ENCODE measurements around the gene FYN.

FYN gene

GRCh38 chr6:111781041-111781708 is 92.1 kb downstream of the FYN start (continued):
- TF ChIP-seq ZNF704 (tag by site-specific recombination; IDR thresholded peaks at IDR 0.05) (no peak), ZBTB6 (tag by site-specific recombination; IDR thresholded peaks at IDR 0.05) (no peak), PRDM10 (tag by site-specific recombination; IDR thresholded peaks at IDR 0.05) (peak; percentile 90), ZSCAN16 (tag by site-specific recombination; IDR thresholded peaks at IDR 0.05) (no peak), ZNF785 (tag by site-specific recombination; IDR thresholded peaks at IDR 0.05) (no peak), PRDM2 (tag by site-specific recombination; IDR thresholded peaks at IDR 0.05; ENCODE audit: borderline replicate concordance) (no peak), KLF10 (tag by site-specific recombination; IDR thresholded peaks at IDR 0.05) (no peak), ZNF692 (tag by site-specific recombination; IDR thresholded peaks at IDR 0.05) (0 out of 2 replicates have a peak, but pooled peaks have one; percentile 16)

GRCh38 chr6:111780393-111780792 is 92.9 kb downstream of the FYN start:
- ChIA-PET POLR2A (no interaction called here), CTCF (interaction anchor here (0.6 to 1.5 kb wide), 4 partner anchors 12 to 217 kb away, joined by 3 to 4 read pairs (median 3); no protein-coding TSS in a partner anchor)
- no peaks in the 10 kb centered on the region for H3K9me3 ChIP-seq (ENCODE audit: control insufficient read depth, insufficient read depth, low read depth, low read length)
- TF ChIP-seq ZNF362 (tag by site-specific recombination; IDR thresholded peaks at IDR 0.05), result no peak
- peak; percentile 28; the same call in 1 of the 2 replicates for TF ChIP-seq ZNF664 (tag by site-specific recombination; IDR thresholded peaks at IDR 0.05)
- H3K4me3 ChIP-seq (ENCODE audit: low read depth, low read length), result no peak overlapping the region
- H3K4me1 ChIP-seq (ENCODE audit: control insufficient read depth, insufficient read depth, low read length), result peaks cover 16% of the 10 kb centered on the region
- no peak overlapping the region for H3K27ac ChIP-seq (ENCODE audit: extremely low read depth, low read depth, low read length)
- no peaks in the 10 kb centered on the region for H3K36me3 ChIP-seq (ENCODE audit: control insufficient read depth in 2 of 2, insufficient read depth in 1 of 2, low read length in 2 of 2)

Measured in HEK293 (cell line).